Fibroblast of upper back skin (primary cell): ENCODE measurements around the gene NPAS1.
A peak's percentile ranks its signal among the peaks of the same experiment; 100 is the strongest.

ENCODE experiments used
- DNase-seq: peaks from one replicate; pipeline ENCODE4 v3.0.0-alpha.2; 2013

NPAS1 gene

DNA sequence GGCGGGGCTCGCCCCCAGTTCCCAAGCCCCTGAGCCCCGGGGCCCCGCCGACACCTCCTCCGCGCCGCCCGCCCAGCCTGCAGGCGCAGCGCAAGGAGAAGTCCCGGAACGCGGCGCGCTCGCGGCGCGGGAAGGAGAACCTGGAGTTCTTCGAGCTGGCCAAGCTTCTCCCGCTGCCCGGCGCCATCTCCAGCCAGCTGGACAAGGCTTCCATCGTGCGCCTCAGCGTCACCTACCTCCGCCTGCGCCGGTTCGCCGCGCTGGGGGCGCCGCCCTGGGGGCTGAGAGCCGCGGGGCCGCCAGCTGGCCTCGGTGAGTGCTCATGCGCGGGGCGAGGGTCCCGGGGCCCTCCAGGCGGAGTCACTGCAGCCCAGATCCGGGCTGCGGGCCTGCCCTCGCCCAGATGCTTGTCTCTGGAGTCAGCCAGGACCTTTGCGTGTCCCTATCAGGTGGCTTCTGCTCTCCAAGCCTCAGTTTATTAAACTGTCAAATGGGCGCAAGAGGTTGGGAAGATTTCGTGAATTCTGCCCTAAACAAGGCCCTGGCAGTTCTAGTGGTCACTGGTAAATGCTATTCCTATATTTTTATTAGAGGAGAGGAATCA is 2.0 kb downstream of the NPAS1 start:
- no peak for DNase-seq

DNA sequence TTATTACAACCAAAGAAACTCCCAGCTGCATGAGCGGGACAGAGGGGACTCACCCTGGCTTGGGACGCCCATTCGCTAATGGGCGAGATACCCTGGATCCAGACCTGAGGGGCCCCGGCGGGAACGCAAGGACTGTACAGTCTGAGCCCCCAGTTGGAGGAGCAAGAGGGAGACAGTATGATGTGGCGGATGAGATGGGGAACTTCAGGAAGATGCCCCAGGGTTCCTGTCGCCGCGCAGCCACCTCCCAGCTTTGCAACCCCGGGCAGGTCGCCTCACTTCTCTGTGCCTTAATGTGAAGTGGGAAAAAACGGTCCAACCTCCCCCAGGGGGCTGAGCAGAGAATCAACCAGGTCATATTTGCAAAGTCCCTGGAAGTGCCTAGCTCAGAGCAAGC is 2.5 kb downstream of the NPAS1 start:
- no peak for DNase-seq

DNA sequence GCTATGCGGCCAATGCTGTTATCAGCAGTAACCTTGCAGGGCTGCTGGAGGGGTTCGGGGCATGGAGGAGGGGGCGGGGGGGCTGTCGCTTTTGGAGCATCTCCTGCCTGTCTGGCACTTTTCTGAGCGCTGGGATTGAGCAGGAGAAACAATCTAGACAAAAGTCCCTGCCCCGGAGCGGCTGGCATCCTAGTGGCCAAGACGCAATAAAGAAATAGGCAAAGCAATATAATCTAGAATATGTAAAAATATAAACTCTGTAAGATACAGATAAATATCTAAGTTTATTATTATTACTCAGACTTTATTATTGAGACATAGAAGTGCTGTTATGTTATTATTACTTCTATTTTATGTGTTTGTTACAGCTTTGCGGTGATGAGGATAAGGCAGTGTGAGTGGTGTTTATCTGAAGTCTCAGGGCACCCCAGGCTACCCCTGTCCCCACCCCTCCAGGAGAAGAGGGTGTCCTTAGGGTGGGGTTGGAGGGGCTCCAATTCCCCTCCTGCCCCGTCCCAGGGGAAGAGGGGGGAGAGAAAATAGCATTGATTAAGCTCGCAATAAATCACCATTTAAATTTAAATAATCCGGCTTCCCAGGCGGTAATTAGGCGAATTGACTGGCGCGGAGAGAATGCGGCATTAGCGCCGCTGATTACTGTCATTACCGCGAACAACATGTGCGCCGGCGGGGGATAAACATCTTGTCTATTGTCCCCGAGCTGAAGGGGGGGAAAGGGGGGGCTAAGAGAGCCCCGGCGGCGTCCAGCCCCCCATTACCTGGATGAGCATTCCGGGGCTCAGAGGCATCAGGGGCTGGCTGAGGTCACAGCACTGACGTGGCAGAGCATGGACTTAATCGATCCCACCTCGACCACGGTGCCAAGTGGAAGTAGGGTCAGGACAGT is 3.2 kb downstream of the NPAS1 start:
- no peak for DNase-seq

DNA sequence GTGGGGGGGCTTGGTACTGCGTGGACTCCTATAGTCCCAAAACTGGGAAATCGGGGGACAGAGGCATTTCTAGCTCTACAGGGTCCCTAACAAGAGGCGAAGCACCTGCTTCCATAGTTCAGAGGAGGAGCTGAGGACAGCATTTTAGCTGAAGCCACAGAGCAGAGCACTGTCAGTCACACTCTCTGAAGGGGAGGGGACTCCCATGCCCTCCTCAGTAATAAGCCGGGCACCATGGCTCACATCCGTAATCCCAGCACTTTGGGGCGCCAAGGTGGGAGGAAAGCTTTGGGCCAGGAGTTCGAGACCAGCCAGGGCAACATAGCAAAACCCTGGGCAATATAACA is 3.8 kb downstream of the NPAS1 start:
- no peak for DNase-seq

DNA sequence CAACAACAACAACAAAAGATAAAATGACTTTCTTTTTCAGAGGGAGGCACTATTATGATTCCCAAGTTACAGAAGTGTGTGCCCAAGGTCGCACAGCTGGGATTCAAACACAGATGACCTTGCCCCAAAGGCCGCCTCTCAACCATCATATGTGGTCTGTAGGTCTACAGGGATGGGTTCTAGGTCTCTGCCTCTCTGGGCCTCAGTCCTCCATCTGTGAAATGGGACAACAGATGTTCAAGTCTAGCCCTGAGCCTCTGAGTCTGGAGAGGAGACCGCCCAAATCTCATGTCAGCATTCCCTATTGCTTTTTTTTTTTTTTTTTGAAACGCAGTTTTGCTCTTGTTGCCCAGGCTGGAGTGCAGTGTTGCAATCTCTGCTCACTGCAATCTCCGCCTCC is 4.9 kb downstream of the NPAS1 start:
- DNase-seq = no peak

DNA sequence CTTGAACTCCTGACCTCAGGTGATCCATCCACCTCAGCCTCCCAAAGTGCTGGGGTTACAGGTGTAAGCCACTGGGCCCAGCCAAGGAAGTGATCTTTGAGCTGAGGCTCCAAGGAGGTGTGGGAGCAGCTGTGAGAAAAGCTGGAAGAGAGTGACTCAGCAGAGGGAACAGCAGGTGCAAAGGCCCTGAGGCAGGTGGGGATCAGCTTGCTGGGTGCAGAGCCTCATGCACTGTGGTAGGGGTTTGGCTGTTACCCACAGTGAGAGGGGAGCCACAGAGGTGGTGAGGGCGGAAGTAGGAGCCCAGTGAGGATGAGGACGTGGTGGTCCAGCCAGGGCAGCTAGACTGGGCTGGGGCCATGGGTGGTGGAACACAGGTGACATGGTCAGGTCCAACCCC is 6.5 kb downstream of the NPAS1 start:
- DNase-seq = no peak

DNA sequence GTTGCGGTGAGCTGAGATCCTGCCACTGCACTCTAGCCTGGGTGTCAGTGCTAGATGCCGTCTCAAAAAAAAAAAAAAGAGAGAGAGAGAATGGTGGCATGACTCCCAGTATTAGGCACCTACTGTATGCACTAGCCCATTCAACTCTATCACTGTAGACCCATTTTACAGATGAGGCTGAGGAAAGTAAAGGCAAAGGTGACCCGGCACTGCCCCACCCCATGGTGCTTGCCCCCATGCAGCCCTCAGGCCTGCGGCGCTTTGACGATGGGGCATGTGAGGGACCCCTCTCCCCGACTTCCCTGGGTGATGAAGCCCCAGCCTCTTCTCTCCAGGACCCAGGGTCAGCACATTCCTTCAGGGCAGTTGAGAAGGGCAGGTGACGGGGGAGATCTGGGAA is 7.3 kb downstream of the NPAS1 start:
- DNase-seq = no peak

DNA sequence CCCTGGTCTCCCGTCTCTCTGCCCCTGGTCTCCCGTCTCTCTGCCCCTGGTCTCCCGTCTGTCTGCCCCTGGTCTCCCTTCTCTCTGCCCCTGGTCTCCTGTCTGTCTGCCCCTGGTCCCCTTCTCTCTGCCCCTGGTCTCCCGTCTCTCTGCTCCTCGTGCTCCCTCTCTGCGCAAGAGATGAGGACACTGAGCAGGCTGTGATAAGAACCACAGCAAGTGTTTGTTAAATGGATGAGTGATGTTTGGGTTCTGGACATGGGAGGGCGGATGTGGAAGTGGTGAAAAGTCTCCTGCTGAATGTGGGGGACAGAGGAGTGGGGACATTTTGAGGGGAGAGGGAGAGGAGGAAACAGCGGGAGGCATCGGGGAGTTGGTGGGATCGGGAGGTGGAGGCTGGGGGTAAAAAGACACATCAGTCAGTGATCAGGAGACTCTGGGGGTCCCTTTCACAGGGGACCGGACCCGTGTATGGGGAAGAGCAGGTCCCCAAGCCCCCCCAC is 8.0 kb downstream of the NPAS1 start:
- no peak for DNase-seq

DNA sequence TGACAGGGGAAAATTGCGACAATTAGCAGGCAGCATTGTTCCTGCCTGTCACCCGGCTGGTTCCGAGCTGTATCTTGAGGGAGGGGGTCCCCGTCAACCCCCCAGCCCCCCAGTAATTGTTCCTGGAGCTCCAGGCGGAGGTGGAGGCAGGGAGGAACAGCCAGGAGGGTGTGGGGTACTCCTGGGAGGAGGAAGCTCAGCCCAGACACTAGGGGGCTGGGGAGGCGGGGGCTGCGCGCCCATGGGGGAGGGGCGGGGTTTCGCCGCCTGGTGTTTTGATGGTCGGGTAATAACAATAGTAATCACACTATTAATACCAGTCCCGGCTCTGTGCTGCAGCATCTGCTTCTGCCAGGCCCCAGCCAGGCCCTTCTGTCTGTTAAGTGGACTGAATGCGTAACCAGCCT is 8.6 kb downstream of the NPAS1 start:
- no peak for DNase-seq

DNA sequence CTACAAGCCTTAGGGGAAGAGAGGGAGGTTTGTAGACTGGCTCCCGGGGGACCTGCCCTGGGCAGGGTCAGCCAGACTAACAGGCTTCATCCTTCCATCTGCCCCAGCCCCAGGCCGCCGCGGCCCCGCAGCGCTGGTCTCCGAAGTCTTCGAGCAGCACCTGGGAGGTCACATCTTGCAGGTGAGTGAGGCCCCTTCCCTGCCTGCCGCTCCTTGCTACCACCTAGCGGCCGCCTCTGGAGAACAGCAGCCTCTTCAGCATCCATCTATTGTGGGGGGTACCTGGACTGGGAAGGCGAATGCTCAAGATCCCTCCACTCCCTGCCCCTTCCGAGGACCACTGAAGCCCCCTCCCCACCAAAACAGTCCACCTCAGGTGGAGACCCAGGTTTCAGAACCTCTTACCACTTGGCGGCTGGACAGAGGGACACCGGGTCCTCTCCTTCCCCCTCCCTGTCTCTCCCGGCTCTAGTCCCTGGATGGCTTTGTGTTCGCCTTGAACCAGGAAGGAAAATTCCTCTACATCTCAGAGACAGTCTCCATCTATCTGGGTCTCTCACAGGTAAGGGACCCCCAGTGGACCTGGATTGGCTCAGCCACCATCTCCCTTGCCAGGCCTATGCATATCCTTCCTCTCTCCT is 12.7 kb downstream of the NPAS1 start:
- DNase-seq = peak; percentile 11

DNA sequence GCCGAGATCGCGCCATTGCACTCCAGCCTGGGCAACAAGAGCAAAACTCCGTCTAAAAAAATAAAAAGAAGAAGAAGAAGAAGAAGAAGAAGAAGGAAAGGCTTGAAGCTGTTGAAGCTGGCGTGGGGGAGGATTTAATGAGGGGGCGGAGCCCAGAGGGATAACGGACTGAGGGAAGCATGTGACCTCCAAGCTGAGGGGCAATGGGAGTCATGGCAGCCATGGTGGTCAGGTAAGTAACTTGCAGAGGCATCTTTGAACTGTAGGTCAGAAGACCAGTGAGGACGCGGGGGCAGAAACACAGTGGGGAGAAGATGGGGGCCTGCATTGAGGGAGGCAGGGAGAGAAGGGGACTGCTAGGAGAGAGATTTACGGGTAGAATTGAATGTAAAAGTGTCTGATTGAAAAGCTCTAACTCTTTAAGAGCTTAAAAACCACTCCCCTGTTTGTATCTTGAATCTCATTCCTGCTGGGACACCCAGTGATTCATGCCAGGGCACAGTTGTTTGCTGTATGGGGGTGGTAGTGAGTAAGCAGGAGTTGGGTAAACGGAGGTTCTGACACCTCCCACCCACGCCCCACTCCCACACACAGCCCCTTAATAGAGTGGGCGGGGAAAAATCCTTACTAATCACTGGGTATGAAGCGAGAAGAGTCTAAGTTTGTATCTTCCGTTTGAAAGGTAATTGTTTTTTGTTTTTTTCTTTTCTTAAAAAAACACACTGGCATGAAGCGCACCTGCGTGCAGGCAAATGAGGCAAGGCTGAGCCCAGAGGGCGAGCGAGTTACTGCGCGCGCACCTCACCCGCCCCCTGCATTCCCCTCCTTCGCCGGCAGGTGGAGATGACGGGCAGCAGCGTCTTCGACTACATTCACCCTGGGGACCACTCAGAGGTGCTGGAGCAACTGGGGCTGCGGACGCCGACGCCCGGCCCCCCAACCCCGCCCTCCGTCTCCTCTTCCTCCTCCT is 15.8 kb downstream of the NPAS1 start:
- peak; percentile 78 for DNase-seq

DNA sequence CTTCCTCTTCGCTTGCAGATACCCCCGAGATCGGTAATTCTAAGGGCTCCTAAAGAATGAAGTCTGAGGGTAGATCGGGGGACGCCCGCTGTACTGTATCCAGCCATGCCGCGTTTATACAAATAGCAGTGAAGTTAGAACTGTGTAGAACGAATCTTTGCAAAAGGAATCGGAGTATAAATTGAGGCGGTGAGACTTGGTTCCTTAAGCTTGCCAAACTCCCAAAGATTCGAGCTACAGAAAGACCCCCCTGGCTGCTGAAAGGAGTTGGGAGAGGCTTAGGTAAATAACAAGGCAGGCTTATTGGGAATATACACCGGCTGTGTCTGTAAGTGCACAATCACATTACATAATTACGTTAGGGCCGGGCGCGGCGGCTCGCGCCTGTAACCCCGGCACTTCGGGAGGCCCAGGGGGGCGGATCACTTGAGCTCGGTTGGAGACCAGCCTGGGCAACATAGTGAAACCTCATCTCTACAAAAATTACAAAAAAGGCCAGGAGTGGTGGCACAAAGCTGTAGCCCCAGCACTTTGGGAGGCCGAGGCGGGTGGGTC is 16.5 kb downstream of the NPAS1 start:
- DNase-seq = no peak

DNA sequence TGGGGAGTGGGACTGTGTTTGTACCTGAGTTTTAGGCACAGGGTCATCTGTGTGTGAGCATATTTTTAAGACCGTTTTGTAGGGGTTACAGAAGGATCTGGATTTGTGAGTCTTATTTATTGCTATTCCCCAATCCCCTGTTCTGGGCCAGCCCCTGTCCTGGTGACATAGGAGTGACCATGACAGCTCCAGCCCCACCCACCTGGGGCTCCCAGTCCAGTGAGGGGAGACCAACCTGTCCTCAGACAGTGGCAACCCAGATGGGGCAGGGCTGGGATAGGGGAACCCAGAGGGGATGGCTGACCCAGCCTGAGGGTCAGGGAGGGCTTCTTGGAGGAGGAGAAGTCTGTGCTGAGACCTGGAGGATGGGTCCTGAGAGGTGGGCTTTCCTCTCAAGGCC is 18.1 kb downstream of the NPAS1 start:
- no peak for DNase-seq

DNA sequence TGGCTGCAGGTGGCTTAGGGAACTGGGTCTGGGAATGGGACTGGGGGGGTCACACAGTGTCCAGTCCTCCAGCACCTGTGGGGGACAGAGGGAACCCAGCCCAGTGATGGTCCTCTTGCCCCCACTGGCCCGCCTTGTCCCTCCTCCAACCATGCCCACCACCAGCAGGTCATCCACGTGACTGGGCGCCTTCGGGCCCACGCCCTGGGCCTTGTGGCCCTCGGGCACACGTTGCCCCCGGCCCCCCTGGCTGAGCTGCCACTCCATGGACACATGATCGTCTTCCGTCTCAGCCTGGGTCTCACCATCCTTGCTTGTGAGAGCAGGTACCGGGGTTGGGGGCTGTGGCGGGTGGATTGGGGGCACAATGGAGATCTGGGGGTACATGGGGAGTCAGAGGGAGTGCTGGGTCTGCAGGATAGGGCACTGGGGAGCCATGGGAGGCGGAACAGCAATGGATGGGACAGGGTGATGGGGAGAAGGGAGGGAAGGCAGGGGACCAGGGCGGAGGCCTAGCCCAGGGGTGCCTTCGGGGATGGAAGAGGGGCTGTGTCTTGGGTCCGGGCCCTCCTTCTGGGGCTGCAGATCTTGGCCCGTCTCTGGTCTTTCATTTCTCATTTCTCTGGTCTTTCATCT is 19.7 kb downstream of the NPAS1 start:
- no peak for DNase-seq

DNA sequence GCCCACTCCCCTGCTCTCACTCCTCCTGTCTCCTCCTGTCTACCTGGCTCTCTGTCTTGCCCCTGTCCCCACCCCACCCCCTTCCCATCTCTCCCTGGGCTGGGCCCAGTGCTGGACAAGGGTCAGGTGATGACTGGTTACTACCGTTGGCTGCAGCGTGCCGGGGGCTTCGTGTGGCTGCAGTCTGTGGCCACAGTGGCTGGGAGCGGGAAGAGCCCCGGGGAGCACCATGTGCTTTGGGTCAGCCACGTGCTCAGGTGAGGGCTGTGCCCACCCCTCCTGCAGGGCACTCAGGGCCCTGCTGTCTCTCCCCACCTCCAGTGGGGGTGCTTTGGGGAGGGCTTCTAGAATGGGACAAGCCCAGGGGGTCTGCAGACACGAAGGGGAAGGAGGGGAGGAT is 21.2 kb downstream of the NPAS1 start:
- DNase-seq = no peak

DNA sequence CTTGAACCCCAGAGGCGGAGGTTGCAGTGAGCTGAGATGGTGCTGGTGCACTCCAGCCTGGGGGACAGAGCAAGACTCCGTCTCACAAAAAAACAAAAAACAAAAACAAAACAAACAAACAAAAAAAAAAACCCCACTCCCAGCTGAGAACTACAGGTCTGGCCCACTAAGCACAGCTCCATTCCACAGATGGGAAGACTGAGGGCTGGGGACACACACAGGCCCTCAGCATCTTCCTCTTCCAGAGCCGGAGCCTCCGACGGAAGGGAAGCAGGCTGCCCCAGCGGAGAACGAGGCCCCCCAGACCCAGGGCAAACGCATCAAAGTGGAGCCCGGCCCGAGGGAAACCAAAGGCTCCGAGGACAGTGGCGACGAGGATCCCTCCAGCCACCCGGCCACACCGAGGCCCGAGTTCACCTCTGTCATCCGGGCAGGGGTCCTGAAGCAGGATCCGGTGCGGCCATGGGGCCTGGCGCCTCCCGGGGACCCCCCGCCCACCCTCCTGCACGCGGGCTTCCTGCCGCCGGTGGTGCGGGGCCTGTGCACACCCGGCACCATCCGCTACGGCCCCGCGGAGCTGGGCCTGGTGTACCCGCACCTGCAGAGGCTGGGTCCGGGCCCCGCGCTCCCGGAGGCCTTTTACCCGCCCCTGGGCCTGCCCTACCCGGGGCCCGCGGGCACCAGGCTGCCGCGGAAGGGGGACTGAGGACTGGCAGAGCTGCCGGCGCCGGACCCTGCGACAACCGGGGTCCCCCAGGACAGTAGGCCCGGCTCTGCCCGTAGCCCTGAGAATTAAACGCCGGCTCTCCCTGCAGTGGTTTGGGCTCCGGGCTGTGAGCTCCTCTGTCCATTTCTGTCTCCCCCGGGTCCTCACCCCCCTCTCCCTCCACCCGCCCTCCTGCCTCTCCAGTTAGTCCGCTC is 25.6 kb downstream of the NPAS1 start:
- no peak for DNase-seq

DNA sequence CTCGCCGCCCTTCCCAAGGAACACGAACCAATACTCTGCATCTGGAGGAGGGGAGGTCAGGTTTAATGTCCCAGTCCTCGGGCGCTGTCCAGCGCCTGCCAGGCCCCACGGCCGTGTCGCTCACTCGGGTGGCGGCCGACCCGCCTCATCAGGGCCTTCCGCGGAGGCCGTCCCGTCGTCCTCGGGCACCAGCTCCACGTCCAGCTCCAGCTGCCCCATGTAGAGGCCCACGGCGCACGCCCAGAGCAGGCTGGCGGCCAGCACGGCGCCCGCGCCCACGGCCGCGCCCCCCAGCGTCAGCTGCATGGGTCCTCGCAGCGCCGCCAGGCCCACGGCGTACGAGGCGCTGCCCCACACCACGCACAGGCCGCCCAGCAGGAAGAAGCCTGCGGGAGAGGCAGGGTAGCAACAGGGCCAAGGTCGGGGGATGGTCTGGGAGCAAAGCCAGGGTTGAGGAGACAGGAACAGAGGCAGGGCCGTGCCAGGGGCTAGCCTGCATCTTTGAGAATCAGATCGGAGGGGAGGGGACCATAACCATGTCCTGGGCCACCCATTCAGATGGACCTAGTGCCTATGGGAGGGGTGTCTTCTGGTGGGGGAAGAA is 26.3 kb downstream of the NPAS1 start:
- DNase-seq = no peak

DNA sequence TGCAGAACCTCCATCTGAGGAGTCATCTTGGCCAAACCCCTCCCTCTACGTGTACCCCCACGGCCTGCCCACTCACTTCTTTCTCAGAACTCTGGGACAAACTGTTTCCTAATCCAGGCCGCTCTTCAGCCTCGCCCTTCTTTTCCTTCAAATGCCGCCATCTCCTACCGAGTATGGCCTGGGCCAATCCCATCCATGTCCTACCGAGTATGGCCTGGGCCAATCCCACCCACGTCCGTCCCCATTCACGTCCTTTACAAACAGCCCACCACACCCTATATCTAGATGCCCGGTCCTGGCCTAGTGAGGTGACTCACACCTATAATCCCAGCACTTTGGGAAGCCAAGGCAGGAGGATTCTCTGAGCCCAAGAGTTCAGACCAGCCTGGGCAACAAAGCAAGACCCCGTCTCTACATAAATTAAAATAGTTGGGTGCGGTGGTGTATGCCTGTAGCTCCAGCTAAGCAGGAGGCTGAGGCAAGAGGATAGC is 27.7 kb downstream of the NPAS1 start:
- no peak for DNase-seq

DNA sequence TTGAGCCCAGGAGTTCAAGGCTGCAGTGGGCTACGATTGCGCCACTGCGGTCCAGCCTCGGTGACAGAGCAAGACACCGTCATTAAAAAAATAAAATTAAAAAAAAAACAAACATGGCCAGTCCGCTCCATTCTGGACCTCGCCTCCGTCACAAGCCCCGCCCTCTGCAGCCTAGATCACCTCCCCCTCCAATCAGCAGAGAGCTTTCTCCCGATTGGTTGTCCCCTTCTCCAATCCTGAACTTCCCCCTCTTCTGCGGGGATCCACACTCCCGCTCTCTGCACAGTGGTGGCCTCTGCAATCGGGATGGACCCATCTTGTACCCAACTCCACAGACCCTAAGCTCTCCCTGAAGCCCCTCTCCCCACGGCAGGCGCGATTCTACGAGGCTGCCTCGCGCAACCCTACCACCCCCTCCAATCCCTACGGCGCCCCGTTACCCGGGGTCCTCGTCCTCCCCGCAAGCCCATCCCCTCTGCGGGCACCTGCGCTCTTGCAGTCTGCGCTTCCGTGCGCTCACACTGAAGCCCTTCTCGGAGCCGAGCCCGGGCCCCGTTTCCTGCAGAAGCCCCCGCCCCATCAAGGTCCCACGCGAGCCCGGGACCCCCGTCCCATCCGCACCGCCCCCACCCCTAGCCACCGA is 28.2 kb downstream of the NPAS1 start:
- peak; percentile 90 for DNase-seq

DNA sequence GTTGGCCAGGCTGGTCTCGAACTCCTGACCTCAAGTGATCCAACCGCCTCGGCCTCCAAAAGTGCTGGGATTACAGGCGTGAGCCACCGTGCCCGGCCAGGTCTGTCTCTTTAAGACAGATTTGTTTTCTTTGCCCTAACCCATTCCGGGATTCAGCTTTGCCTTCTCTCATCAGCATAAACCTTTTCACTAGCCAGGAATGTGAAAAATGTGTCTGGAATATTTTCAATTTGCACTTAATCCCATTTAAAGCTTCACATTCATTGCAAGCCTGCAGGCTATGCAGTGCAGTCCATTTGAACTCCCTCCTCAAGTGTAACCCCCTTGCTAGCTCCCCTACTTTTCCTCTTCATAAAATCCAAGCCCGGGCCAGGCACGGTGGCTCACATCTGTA is 29.7 kb downstream of the NPAS1 start:
- peak; percentile 77 for DNase-seq
